Measurements from ENCODE around the gene C2CD2L. TPM values are rescaled to one million over a fixed set of nuclear protein-coding genes. Genes with fewer than 3 reads are reported as not detected.

C2CD2L gene
- 10.3 and 11.8 TPM in 2 replicates for total RNA-seq

GRCh38 chr11:119106564-119107537 lies at the start of gene C2CD2L:
Gene C2CD2L, plus strand, starts transcription at chr11:119107344. Its CDS starts 398 bp downstream, at chr11:119107742.

GRCh38 chr11:119067371-119068222 lies 39.5 kb upstream of the C2CD2L start, which contains the start of gene VPS11:
Gene VPS11, plus strand, starts transcription at chr11:119067818. Its CDS starts 6 bp downstream, at chr11:119067824.

GRCh38 chr11:119084663-119085436 lies 22.3 kb upstream of the C2CD2L start, which contains the start of gene HMBS:
Gene HMBS, plus strand, starts transcription at chr11:119084881. Its CDS starts 153 bp downstream, at chr11:119085034.

GRCh38 chr11:119101759-119102423 lies 5.3 kb upstream of the C2CD2L start, which contains the start of gene DPAGT1:
Gene DPAGT1, minus strand, starts transcription at chr11:119101853. Its CDS starts 198 bp downstream, at chr11:119101655.

GRCh38 chr11:119121008-119121810 lies 14.1 kb downstream of the C2CD2L start, which contains the start of gene HINFP:
Gene HINFP, plus strand, starts transcription at chr11:119121580. Its CDS starts 5,365 bp downstream, at chr11:119126945.

GRCh38 chr11:119149018-119149785 lies 42.1 kb downstream of the C2CD2L start, which contains the start of gene ABCG4:
Gene ABCG4, plus strand, starts transcription at chr11:119149052. Its CDS starts 914 bp downstream, at chr11:119149966.

Other genes with a start within 250 kb of the C2CD2L start
- not detected in 2 replicates for gene CXCR5, start 223.5 kb upstream of the C2CD2L start, total RNA-seq
- gene BCL9L, start 181.4 kb upstream of the C2CD2L start, total RNA-seq: 29.2 and 30.4 TPM in 2 replicates
- gene UPK2, start 151.0 kb upstream of the C2CD2L start, total RNA-seq: not detected in 2 replicates
- gene FOXR1, start 135.6 kb upstream of the C2CD2L start, total RNA-seq: not detected in 2 replicates
- gene CENATAC, start 109.2 kb upstream of the C2CD2L start, total RNA-seq: 16.2 and 30.6 TPM in 2 replicates
- 388 and 1,071 TPM in 2 replicates for gene RPS25, start 89.0 kb upstream of the C2CD2L start, total RNA-seq
- gene TRAPPC4, start 88.6 kb upstream of the C2CD2L start, total RNA-seq: 90.2 and 124 TPM in 2 replicates
- 11.8 and 14.7 TPM in 2 replicates for gene SLC37A4, start 76.5 kb upstream of the C2CD2L start, total RNA-seq
- gene HYOU1, start 50.1 kb upstream of the C2CD2L start, total RNA-seq: 179 and 1,291 TPM in 2 replicates
- 32.1 and 45.1 TPM in 2 replicates for gene VPS11, start 39.5 kb upstream of the C2CD2L start, total RNA-seq
- gene HMBS, start 22.5 kb upstream of the C2CD2L start, total RNA-seq: 8.5 and 14.5 TPM in 2 replicates
- 34.6 and 37.8 TPM in 2 replicates for gene DPAGT1, start 5.5 kb upstream of the C2CD2L start, total RNA-seq
- 22.8 and 23.2 TPM in 2 replicates for gene HINFP, start 14.2 kb downstream of the C2CD2L start, total RNA-seq
- 0.66 TPM in 1 of 2 replicates, not detected in the other for gene ABCG4, start 41.7 kb downstream of the C2CD2L start, total RNA-seq
- 13.1 and 16.5 TPM in 2 replicates for gene NLRX1, start 61.4 kb downstream of the C2CD2L start, total RNA-seq
- not detected in 2 replicates for gene NHERF4, start 78.1 kb downstream of the C2CD2L start, total RNA-seq
- gene CBL, start 99.0 kb downstream of the C2CD2L start, total RNA-seq: 12.7 and 30.2 TPM in 2 replicates
- gene MCAM, start 209.8 kb downstream of the C2CD2L start, total RNA-seq: 127 and 168 TPM in 2 replicates
- 9.7 and 13.1 TPM in 2 replicates for gene RNF26, start 227.2 kb downstream of the C2CD2L start, total RNA-seq
- 0.86 and 6.8 TPM in 2 replicates for gene C1QTNF5, start 233.5 kb downstream of the C2CD2L start, total RNA-seq
- gene MFRP, start 239.4 kb downstream of the C2CD2L start, total RNA-seq: not detected in 2 replicates

Measured in placental pericyte (primary cell).